NB4 (cell line): ENCODE measurements around the gene NARF.

ENCODE experiments used
- CTCF ChIP-seq: IDR thresholded peaks from one replicate; pipeline ENCODE4 v1.5.1; 2012; ENCODE audit warnings: low read depth, low read length
- MAX ChIP-seq: IDR thresholded peaks from 2 replicates; pipeline ENCODE4 v1.6.1; 2011; ENCODE audit warnings: low read depth, low read length
- MYC ChIP-seq: IDR thresholded peaks from 2 replicates; pipeline ENCODE4 v1.6.1; 2011; ENCODE audit warnings: low read depth, low read length
- POLR2A ChIP-seq: IDR thresholded peaks from 2 replicates; pipeline ENCODE4 v1.6.1; 2011; ENCODE audit warnings: mild to moderate bottlenecking; ENCODE audit not compliant: insufficient read length; ENCODE audit errors: extremely low read depth

GRCh38 chr17:82496529-82497434 is 38.2 kb downstream of the NARF start:
- no peak for TF ChIP-seq CTCF
- TF ChIP-seq POLR2A = peak; percentile 65
- TF ChIP-seq MAX = peak; percentile 99
- TF ChIP-seq MYC = peak; percentile 65
